ENCODE data around the gene GFI1. TPM values are rescaled to one million over a fixed set of nuclear protein-coding genes. Genes with fewer than 3 reads are reported as not detected.

GFI1 gene
- total RNA-seq, 1 experiment from 2014 or later = 0.49 TPM

- no TSS peak for BruUV-seq (replicated peaks)
- in situ Hi-C loops (cut with HindIII; ENCODE audit: low pct_unique_long_range_greater_than_20kb, low sequenced_read_pairs) = no loop called here
These were observed 42.4 kb downstream of the GFI1 start for GRCh38 chr1:92444351-92444750.

GRCh38 chr1:92443893-92444292 is 42.8 kb downstream of the GFI1 start:
- CTCF ChIA-PET = no interaction called here
- no peaks in the 10 kb centered on the region for H3K9me3 ChIP-seq (ENCODE audit: control insufficient read depth, insufficient read depth, low read depth, low read length)
- DNase-seq (ENCODE audit: low read depth, low spot score) (no peak), ATAC-seq (no peak)
- no peak overlapping the region for H3K4me3 ChIP-seq (ENCODE audit: low read depth in 2 of 2, low read length in 2 of 2)
- POLR2A ChIA-PET = no interaction called here
- TF ChIP-seq TCF7L2 (IDR thresholded peaks at IDR 0.05; ENCODE audit: low read depth, low read length) (no peak), REST (IDR thresholded peaks at IDR 0.05; ENCODE audit: insufficient read depth in 1 of 2, low read depth in 2 of 2, low read length in 1 of 2) (no peak), SIN3A (IDR thresholded peaks at IDR 0.05; ENCODE audit: borderline replicate concordance, insufficient read depth, low read depth, low read length) (no peak), POLR2AphosphoS5 (IDR thresholded peaks at IDR 0.05; ENCODE audit: low read depth, low read length) (no peak)
- TF ChIP-seq, protein P1, sequence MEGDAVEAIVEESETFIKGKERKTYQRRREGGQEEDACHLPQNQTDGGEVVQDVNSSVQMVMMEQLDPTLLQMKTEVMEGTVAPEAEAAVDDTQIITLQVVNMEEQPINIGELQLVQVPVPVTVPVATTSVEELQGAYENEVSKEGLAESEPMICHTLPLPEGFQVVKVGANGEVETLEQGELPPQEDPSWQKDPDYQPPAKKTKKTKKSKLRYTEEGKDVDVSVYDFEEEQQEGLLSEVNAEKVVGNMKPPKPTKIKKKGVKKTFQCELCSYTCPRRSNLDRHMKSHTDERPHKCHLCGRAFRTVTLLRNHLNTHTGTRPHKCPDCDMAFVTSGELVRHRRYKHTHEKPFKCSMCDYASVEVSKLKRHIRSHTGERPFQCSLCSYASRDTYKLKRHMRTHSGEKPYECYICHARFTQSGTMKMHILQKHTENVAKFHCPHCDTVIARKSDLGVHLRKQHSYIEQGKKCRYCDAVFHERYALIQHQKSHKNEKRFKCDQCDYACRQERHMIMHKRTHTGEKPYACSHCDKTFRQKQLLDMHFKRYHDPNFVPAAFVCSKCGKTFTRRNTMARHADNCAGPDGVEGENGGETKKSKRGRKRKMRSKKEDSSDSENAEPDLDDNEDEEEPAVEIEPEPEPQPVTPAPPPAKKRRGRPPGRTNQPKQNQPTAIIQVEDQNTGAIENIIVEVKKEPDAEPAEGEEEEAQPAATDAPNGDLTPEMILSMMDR (IDR thresholded peaks at IDR 0.05) = no peak
- H3K27me3 ChIP-seq (ENCODE audit: control insufficient read depth, insufficient read depth, low read length) = peaks cover 2% of the 10 kb centered on the region; the same call in 1 of the 2 replicates
- intact Hi-C loops (cut with micrococcal nuclease; ENCODE audit: unreplicated experiment) (no loop called here), in situ Hi-C loops (cut with HindIII; ENCODE audit: low pct_unique_long_range_greater_than_20kb, low sequenced_read_pairs) (no loop called here)
- H3K4me1 ChIP-seq (ENCODE audit: control insufficient read depth, insufficient read depth, low read length) = no peaks in the 10 kb centered on the region
- H3K27ac ChIP-seq (ENCODE audit: low read length) = no peak overlapping the region
- no TSS peak for BruUV-seq (replicated peaks)
- no peaks in the 10 kb centered on the region for H3K36me3 ChIP-seq (ENCODE audit: control insufficient read depth, insufficient read depth, low read length)

More at GRCh38 chr1:92444351-92444750, 42.4 kb downstream of the GFI1 start:
- no peaks in the 10 kb centered on the region for H3K4me1 ChIP-seq (ENCODE audit: control insufficient read depth, insufficient read depth, low read length)
- DNase-seq (ENCODE audit: low read depth, low spot score) (no peak), ATAC-seq (no peak)
- no peaks in the 10 kb centered on the region for H3K9me3 ChIP-seq (ENCODE audit: control insufficient read depth, insufficient read depth, low read depth, low read length)
- POLR2A ChIA-PET = no interaction called here
- no peak overlapping the region for H3K4me3 ChIP-seq (ENCODE audit: low read depth in 2 of 2, low read length in 2 of 2)
- peaks cover 2% of the 10 kb centered on the region; the same call in 1 of the 2 replicates for H3K27me3 ChIP-seq (ENCODE audit: control insufficient read depth, insufficient read depth, low read length)
- intact Hi-C loops (cut with micrococcal nuclease; ENCODE audit: unreplicated experiment) = no loop called here
- TF ChIP-seq POLR2AphosphoS5 (IDR thresholded peaks at IDR 0.05; ENCODE audit: low read depth, low read length) = no peak
- TF ChIP-seq SIN3A (IDR thresholded peaks at IDR 0.05; ENCODE audit: borderline replicate concordance, insufficient read depth, low read depth, low read length) = no peak
- no peak for TF ChIP-seq TCF7L2 (IDR thresholded peaks at IDR 0.05; ENCODE audit: low read depth, low read length)
- no peak for TF ChIP-seq REST (IDR thresholded peaks at IDR 0.05; ENCODE audit: insufficient read depth in 1 of 2, low read depth in 2 of 2, low read length in 1 of 2)
- TF ChIP-seq, protein P1 (IDR thresholded peaks at IDR 0.05) = no peak
- no peak overlapping the region for H3K27ac ChIP-seq (ENCODE audit: low read length)
- CTCF ChIA-PET = no interaction called here
- H3K36me3 ChIP-seq (ENCODE audit: control insufficient read depth, insufficient read depth, low read length) = no peaks in the 10 kb centered on the region
